Activated CD4-positive, alpha-beta T cell treated with anti-CD3 and anti-CD28 coated beads, Interleukin-2, amount 10 ng/mL, durations not matched to agents 7 days and 5 days (primary cell): ENCODE data around the gene HNF4A. TPM values are rescaled to one million over a fixed set of nuclear protein-coding genes. Genes with fewer than 3 reads are reported as not detected.

Experiments used
- CTCF ChIA-PET: fragments of 350-600 bp; sonication (Branson Sonifier 250); formaldehyde crosslinking; loops from one replicate; lab custom pipeline; 2021; ENCODE audit warnings: antibody characterized with exemption; lab: Charles Lee
- POLR2A ChIA-PET: fragments of 350-600 bp; sonication (Branson Sonifier 250); formaldehyde crosslinking; loops from one replicate; lab custom pipeline; 2021; ENCODE audit warnings: antibody characterized with exemption; lab: Charles Lee
- DNase-seq: peaks from one replicate; pipeline ENCODE4 v3.0.0-alpha.2; 2020
- H3K27ac Mint-ChIP-seq: one replicate; pipeline ENCODE4 v1.8.0; 2021; ENCODE audit warnings: mild to moderate bottlenecking, moderate library complexity, mixed read lengths
- H3K27me3 Mint-ChIP-seq: one replicate; pipeline ENCODE4 v1.8.0; 2021; ENCODE audit warnings: mixed read lengths
- H3K36me3 Mint-ChIP-seq: one replicate; pipeline ENCODE4 v1.8.0; 2021; ENCODE audit warnings: low read depth, mixed read lengths
- H3K4me1 Mint-ChIP-seq: one replicate; pipeline ENCODE4 v1.8.0; 2021; ENCODE audit warnings: mixed read lengths
- H3K4me3 Mint-ChIP-seq: one replicate; pipeline ENCODE4 v1.8.0; 2021; ENCODE audit warnings: mild to moderate bottlenecking, moderate library complexity, mixed read lengths
- H3K9me3 Mint-ChIP-seq: one replicate; pipeline ENCODE4 v1.8.0; 2021; ENCODE audit warnings: mixed read lengths
- total RNA-seq, 2 experiments: library from RNA; stranded (reverse); gene quantifications; one replicate each; pipeline ENCODE4 v1.2.3, GENCODE V29; 2021

The HNF4A gene
- total RNA-seq, 2 experiments from 2014 or later: not detected

- Mint-ChIP-seq H3K36me3 (no peaks in the 10 kb centered on the region), H3K4me3 (no peak overlapping the region), H3K4me1 (no peaks in the 10 kb centered on the region), H3K27ac (no peak overlapping the region), H3K9me3 (no peaks in the 10 kb centered on the region), H3K27me3 (peaks cover 7% of the 10 kb centered on the region)
- DNase-seq: no peak
- POLR2A ChIA-PET: no interaction called here
- CTCF ChIA-PET: no interaction called here
Observed at GRCh38 chr20:44429419-44430269, 74.1 kb downstream of the HNF4A start.

GRCh38 chr20:44430270-44431065 is 75.0 kb downstream of the HNF4A start:
- Mint-ChIP-seq H3K9me3 (no peaks in the 10 kb centered on the region), H3K4me1 (no peaks in the 10 kb centered on the region), H3K36me3 (no peaks in the 10 kb centered on the region), H3K27me3 (peaks cover 7% of the 10 kb centered on the region), H3K27ac (no peak overlapping the region), H3K4me3 (no peak overlapping the region)
- ChIA-PET POLR2A (no interaction called here), CTCF (interaction anchor here (0.7 to 1.1 kb wide), 2 partner anchors 17 to 240 kb away, joined by 3 read pairs; no protein-coding TSS in a partner anchor)
- DNase-seq: no peak

DNA sequence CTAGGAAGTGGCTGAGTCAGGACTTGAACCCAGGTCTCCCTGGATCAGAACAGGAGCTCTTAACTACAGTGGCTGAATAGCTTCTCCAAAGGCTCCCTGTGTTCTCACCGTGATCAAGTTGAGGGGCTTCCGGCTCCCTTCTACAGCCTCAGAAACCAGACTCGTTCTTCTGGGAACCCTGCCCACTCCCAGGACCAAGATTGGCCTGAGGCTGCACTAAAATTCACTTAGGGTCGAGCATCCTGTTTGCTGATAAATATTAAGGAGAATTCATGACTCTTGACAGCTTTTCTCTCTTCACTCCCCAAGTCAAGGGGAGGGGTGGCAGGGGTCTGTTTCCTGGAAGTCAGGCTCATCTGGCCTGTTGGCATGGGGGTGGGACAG is 75.6 kb downstream of the HNF4A start:
- Mint-ChIP-seq H3K36me3 (no peaks in the 10 kb centered on the region), H3K4me3 (no peak overlapping the region), H3K9me3 (no peaks in the 10 kb centered on the region), H3K4me1 (no peaks in the 10 kb centered on the region), H3K27ac (no peak overlapping the region), H3K27me3 (peaks cover 7% of the 10 kb centered on the region)
- DNase-seq: no peak
- ChIA-PET POLR2A (no interaction called here), CTCF (interaction anchor here (0.7 to 1.1 kb wide), 2 partner anchors 17 to 241 kb away, joined by 3 read pairs; no protein-coding TSS in a partner anchor)

GRCh38 chr20:44431502-44432234 is 76.2 kb downstream of the HNF4A start:
- no peaks in the 10 kb centered on the region for H3K4me1 Mint-ChIP-seq
- no peak for DNase-seq
- H3K4me3 Mint-ChIP-seq: no peak overlapping the region
- no peaks in the 10 kb centered on the region for H3K9me3 Mint-ChIP-seq
- no peak overlapping the region for H3K27ac Mint-ChIP-seq
- H3K27me3 Mint-ChIP-seq: peaks cover 7% of the 10 kb centered on the region
- no peaks in the 10 kb centered on the region for H3K36me3 Mint-ChIP-seq
- ChIA-PET CTCF (interaction anchor here (1.1 kb wide), 1 partner anchor 242 kb away, joined by 3 read pairs; no protein-coding TSS in a partner anchor), POLR2A (no interaction called here)

DNA sequence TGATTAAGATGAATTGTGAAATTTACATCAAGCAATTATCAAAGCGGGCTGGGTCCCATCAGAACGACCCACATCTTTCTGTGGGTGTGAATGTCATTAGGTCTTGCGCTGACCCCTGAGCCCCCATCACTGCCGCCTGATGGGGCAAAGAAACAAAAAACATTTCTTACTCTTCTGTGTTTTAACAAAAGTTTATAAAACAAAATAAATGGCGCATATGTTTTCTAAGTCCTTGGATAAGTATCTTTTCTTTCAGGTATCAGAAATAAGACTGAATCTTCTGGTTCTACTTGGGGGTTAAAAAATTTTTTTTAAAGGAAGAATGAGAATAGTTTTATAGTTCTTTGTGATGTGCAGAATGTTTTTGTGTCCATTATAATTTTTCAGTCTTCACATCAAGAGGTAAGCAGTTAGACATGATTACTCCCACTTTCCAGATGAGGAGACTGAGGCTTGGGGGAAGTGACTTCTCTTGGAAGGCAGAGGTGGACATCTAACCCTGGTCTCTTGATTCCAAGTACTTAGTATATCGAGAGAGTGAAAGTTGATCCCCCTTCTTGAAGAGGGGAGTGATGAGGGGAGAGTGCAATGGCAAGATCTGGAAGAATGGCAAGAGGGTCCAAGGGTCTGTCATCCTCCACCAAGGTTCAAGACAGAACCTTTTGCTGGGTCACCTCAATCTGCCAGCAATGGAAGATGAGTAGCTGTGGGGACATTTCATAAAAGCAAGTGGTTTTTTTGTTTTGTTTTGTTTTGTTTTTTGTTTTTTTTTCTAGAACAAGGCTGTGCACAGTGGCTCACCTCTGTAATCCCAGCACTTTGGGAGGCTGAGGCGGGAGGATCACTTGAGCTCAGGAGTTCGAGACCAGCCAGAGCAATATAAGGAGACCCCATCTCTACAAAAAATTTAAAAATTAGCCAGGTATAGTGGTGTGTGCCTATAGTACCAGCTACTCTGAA is 77.4 kb downstream of the HNF4A start:
- no peaks in the 10 kb centered on the region for H3K9me3 Mint-ChIP-seq
- DNase-seq: no peak
- H3K27ac Mint-ChIP-seq: no peak overlapping the region
- no peaks in the 10 kb centered on the region for H3K36me3 Mint-ChIP-seq
- H3K4me3 Mint-ChIP-seq: no peak overlapping the region
- no peaks in the 10 kb centered on the region for H3K4me1 Mint-ChIP-seq
- peaks cover 7% of the 10 kb centered on the region for H3K27me3 Mint-ChIP-seq
- CTCF ChIA-PET: no interaction called here
- POLR2A ChIA-PET: no interaction called here

DNA sequence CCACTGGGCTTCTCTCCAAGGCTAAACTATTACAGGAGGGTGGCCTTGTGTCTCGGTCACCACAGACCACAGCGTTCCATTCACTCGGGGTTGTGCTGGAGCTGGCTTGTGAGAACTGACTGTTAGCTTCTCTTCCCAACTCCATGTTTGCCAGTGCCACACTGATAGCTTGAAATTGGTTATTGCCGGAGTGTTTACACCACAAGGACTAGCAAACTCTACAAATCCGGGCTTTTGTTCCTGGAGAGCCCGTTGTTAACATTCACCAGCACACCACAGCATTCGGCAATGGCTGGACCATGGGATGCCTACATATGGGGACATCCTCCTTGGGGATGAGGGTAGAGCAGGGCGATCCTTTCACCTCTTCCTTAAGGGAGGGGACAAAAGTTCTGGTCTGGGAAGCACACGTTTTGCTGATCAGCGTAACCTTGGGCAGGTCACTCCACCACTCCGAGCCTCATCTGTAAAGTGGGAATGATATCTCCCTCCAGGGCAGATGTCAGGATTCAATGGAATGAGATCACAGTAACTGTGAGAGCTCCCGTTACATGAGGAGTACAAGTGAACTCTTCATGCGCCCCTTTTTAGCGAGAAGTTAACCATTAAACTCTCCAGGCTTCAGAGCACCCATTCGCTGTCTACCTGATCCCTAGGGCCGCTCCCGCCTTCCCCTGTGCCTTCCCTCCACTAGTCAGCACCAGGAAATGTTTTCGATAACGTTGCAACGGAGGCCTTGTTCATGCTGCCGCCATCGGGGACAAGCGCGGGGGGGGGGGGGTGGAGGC is 78.4 kb downstream of the HNF4A start:
- CTCF ChIA-PET: no interaction called here
- Mint-ChIP-seq H3K36me3 (no peaks in the 10 kb centered on the region), H3K27ac (no peak overlapping the region), H3K4me1 (no peaks in the 10 kb centered on the region), H3K4me3 (no peak overlapping the region), H3K9me3 (no peaks in the 10 kb centered on the region), H3K27me3 (peaks cover 7% of the 10 kb centered on the region)
- POLR2A ChIA-PET: no interaction called here
- no peak for DNase-seq

GRCh38 chr20:44435630-44436335 is 80.3 kb downstream of the HNF4A start:
- CTCF ChIA-PET: interaction anchor here (0.5 kb wide), 1 partner anchor 183 kb away, joined by 3 read pairs; no protein-coding TSS in a partner anchor
- no peaks in the 10 kb centered on the region for H3K36me3 Mint-ChIP-seq
- no peak overlapping the region for H3K4me3 Mint-ChIP-seq
- no peak overlapping the region for H3K27ac Mint-ChIP-seq
- H3K4me1 Mint-ChIP-seq: no peaks in the 10 kb centered on the region
- POLR2A ChIA-PET: no interaction called here
- no peak for DNase-seq
- peaks cover 7% of the 10 kb centered on the region for H3K27me3 Mint-ChIP-seq
- no peaks in the 10 kb centered on the region for H3K9me3 Mint-ChIP-seq

- ChIA-PET POLR2A (no interaction called here), CTCF (no interaction called here)
- H3K4me1 Mint-ChIP-seq: no peaks in the 10 kb centered on the region
- no peaks in the 10 kb centered on the region for H3K9me3 Mint-ChIP-seq
- peaks cover 7% of the 10 kb centered on the region for H3K27me3 Mint-ChIP-seq
- H3K4me3 Mint-ChIP-seq: no peak overlapping the region
- no peaks in the 10 kb centered on the region for H3K36me3 Mint-ChIP-seq
- DNase-seq: no peak
- H3K27ac Mint-ChIP-seq: no peak overlapping the region
Observed at GRCh38 chr20:44436393-44436792, 80.9 kb downstream of the HNF4A start.

DNA sequence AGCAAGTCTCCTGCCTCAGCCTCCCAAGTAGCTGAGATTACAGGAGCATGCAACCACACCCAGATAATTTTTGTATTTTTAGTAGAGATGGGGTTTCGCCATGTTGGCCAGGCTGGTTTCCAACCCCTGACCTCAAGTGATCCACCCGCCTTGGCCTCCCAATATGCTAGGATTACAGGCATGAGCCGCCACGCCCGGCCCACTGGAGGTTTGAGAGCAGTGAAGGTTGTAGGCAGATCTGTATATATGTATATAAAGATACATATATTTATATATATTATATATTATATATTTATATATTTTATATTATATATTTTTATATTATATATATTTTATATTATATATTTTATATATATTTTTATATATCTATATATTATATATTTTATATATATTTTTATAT is 82.0 kb downstream of the HNF4A start:
- no peak overlapping the region for H3K4me3 Mint-ChIP-seq
- no peaks in the 10 kb centered on the region for H3K36me3 Mint-ChIP-seq
- H3K27ac Mint-ChIP-seq: no peak overlapping the region
- H3K4me1 Mint-ChIP-seq: no peaks in the 10 kb centered on the region
- ChIA-PET POLR2A (no interaction called here), CTCF (no interaction called here)
- H3K27me3 Mint-ChIP-seq: peaks cover 7% of the 10 kb centered on the region
- H3K9me3 Mint-ChIP-seq: no peaks in the 10 kb centered on the region
- no peak for DNase-seq

GRCh38 chr20:44438782-44439181 is 83.3 kb downstream of the HNF4A start:
- Mint-ChIP-seq H3K27me3 (peaks cover 5% of the 10 kb centered on the region), H3K4me3 (no peak overlapping the region), H3K9me3 (no peaks in the 10 kb centered on the region), H3K4me1 (no peaks in the 10 kb centered on the region), H3K27ac (no peak overlapping the region), H3K36me3 (no peaks in the 10 kb centered on the region)
- ChIA-PET CTCF (no interaction called here), POLR2A (interaction anchor here (0.6 kb wide), 1 partner anchor 111 kb away, joined by 8 read pairs; no protein-coding TSS in a partner anchor)
- no peak for DNase-seq

DNA sequence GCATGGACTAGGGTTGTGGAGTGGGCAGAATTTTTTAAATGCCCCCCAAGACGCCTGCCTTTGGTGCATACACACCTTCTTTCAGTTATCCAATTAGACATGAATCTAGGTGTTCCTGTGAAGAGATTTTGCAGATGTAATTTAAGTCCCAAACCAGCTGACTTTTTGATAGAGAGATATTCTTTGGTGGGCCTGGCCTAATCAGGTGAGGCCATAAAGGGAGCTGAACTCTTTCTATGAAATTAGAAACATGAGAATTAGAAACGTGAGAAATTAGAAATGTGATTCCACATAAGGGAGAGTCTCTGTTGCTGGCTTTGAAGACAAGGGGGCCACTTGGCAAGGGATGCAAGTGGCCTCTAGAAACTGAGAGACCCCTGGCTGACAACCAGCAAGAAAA is 83.8 kb downstream of the HNF4A start:
- Mint-ChIP-seq H3K36me3 (no peaks in the 10 kb centered on the region), H3K27ac (no peak overlapping the region), H3K4me3 (no peak overlapping the region), H3K9me3 (no peaks in the 10 kb centered on the region), H3K4me1 (no peaks in the 10 kb centered on the region), H3K27me3 (no peaks in the 10 kb centered on the region)
- ChIA-PET POLR2A (interaction anchor here (0.6 kb wide), 1 partner anchor 112 kb away, joined by 8 read pairs; no protein-coding TSS in a partner anchor), CTCF (no interaction called here)
- DNase-seq: no peak
